ENCODE results near the gene ANK3.

ANK3 gene

DNA sequence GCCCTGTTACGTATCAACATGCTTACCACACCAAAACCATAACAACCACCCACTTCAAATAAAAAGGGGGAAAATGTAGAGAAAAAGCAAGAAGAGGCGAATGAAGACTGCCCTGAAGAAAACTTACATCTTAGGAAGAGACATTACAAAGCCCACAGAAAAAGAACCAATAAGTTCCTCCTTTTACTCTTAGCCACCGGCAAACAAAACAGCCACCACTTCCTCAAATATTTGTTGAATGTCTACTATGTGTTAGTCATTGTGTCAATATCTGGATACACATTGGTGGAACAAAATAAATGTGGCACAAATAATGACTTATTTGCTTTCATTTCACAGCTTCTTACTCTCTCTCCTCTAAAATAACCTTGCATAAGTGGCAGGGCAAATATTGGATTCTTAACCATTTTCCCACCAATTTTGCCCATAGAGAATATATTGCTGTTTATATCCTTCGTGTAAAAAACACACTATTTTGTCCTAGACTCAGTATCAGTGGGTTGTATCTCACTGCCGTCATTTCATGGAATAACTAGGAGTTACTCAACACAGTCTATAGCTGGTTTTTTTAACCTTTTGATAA, 106.8 kb downstream of the ANK3 start:
- Mint-ChIP-seq H3K4me1 (peaks cover 26% of the 10 kb centered on the region), H3K27me3 (no peaks in the 10 kb centered on the region), H3K27ac (peak overlapping the region; percentile 39), H3K9me3 (no peaks in the 10 kb centered on the region), H3K36me3 (no peaks in the 10 kb centered on the region), H3K4me3 (no peak overlapping the region)
- peak; percentile 94 for ATAC-seq

DNA sequence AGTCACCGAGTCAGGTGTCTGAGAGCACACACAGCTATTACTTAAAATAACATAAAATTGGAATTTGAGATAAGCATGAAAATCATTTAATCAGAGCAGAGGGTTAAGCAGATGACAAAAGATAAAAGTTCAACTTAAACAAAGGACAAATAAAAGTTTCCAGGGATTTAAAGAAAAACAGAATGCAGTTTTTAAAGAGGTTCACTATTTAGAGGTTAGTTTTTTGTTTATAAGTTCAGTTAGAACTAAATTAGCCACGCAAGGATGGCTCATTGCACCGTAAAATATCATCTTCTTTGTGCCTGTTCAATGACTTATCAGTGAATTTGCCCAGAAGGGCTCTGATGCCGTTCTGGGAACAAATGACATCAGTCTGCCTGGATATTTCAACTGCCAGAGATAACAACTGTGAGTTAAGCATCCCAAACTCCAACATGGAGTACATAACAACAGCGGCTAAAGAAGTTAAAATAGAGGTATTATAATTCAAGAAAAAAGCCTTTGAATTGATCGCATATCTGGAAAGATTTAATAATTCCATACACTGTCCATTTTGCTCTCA, 107.8 kb downstream of the ANK3 start:
- no peaks in the 10 kb centered on the region for H3K27me3 Mint-ChIP-seq
- H3K9me3 Mint-ChIP-seq = no peaks in the 10 kb centered on the region
- peaks cover 26% of the 10 kb centered on the region for H3K4me1 Mint-ChIP-seq
- peak overlapping the region; percentile 39 for H3K27ac Mint-ChIP-seq
- ATAC-seq = no peak
- H3K36me3 Mint-ChIP-seq = no peaks in the 10 kb centered on the region
- H3K4me3 Mint-ChIP-seq = no peak overlapping the region

DNA sequence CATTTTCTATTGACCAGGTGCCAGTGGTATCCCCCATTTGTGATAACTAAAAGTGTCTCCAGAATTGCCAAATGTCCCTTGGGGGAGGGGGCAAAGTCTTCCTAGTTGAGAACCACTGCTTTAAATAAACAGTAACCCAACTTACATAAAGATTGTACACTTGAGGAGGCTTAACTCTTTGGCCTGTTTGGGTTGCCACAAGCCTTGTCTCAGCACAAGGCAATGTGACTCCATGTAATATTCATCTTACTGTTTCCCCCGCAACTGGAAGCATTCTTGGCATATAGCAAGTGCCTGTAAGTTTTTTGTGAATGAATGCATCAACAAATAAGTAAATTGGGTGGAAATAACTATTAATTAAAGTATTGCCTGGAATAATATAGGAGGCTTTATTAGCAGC, 108.3 kb downstream of the ANK3 start:
- Mint-ChIP-seq H3K9me3 (no peaks in the 10 kb centered on the region), H3K4me3 (no peak overlapping the region)

DNA sequence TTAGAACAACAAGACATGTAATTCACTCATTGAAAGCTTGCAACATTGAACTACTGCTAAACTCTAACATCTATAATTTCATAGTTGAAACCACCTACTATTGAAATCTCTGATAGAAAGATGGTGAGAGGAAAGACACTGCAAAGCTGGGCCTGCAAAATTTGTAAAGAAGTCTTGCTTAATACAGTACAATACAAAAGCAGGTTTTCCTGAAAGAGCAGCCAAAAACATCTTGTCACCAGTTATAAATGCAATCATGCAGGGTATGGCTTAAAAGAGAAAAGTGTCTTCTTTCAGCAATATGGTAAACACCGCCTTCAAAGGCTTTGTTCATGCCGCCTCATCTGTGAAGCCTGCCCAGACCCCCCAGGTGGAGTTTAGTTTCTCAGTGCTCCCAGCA, 109.2 kb downstream of the ANK3 start:
- ATAC-seq = no peak
- H3K9me3 Mint-ChIP-seq = no peaks in the 10 kb centered on the region
- H3K36me3 Mint-ChIP-seq = no peaks in the 10 kb centered on the region
- H3K4me1 Mint-ChIP-seq = peaks cover 22% of the 10 kb centered on the region
- H3K27ac Mint-ChIP-seq = no peak overlapping the region
- no peaks in the 10 kb centered on the region for H3K27me3 Mint-ChIP-seq
- no peak overlapping the region for H3K4me3 Mint-ChIP-seq

More for the DNA sequence above, 108.3 kb downstream of the ANK3 start:
- no peak for ATAC-seq
- Mint-ChIP-seq H3K27ac (no peak overlapping the region), H3K36me3 (no peaks in the 10 kb centered on the region), H3K27me3 (no peaks in the 10 kb centered on the region), H3K4me1 (peaks cover 26% of the 10 kb centered on the region)

DNA sequence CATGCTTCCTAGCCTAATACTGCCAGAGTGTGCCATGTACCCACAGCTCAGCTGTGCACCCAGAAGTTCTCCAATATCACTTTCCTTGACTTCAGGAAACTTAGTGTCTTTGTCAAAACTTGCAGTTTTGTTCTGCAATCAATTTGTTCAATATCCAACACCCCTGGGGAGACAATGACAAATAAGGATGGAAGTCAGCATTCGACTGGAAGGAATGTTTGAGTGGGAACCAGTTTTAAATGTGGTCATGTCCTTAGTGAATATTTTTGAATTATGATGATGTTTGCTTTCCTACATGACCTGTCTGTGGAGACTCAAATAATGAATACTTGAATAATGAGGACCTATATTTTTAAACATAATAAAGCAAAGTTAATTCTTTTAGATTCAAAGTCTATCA, 112.0 kb downstream of the ANK3 start:
- no peak for ATAC-seq
- Mint-ChIP-seq H3K4me3 (no peak overlapping the region), H3K4me1 (peaks cover 5% of the 10 kb centered on the region), H3K27ac (no peak overlapping the region), H3K9me3 (peaks cover 11% of the 10 kb centered on the region), H3K36me3 (peaks cover 18% of the 10 kb centered on the region), H3K27me3 (no peaks in the 10 kb centered on the region)

DNA sequence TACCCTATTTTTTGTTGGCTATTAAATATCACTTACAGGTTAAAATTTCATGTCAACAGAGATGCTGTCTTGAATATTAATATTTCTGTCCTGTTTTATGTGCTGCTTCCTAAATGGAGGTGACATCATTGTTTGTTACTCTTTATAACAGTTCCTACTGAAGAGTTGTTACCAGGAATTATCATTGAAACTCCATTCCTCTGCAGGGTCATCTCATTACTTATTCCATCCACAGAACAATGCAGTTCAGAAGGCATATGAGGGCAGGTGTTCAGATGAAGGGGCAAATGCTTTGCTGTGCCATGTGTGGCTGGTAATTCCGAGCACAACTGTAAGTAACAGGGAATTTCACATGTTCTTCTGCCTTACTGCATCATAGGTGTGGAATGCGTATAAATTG, 113.4 kb downstream of the ANK3 start:
- H3K27me3 Mint-ChIP-seq = no peaks in the 10 kb centered on the region
- peaks cover 18% of the 10 kb centered on the region for H3K36me3 Mint-ChIP-seq
- no peak overlapping the region for H3K27ac Mint-ChIP-seq
- ATAC-seq = no peak
- H3K9me3 Mint-ChIP-seq = peaks cover 11% of the 10 kb centered on the region
- H3K4me3 Mint-ChIP-seq = no peak overlapping the region
- peaks cover 7% of the 10 kb centered on the region for H3K4me1 Mint-ChIP-seq

DNA sequence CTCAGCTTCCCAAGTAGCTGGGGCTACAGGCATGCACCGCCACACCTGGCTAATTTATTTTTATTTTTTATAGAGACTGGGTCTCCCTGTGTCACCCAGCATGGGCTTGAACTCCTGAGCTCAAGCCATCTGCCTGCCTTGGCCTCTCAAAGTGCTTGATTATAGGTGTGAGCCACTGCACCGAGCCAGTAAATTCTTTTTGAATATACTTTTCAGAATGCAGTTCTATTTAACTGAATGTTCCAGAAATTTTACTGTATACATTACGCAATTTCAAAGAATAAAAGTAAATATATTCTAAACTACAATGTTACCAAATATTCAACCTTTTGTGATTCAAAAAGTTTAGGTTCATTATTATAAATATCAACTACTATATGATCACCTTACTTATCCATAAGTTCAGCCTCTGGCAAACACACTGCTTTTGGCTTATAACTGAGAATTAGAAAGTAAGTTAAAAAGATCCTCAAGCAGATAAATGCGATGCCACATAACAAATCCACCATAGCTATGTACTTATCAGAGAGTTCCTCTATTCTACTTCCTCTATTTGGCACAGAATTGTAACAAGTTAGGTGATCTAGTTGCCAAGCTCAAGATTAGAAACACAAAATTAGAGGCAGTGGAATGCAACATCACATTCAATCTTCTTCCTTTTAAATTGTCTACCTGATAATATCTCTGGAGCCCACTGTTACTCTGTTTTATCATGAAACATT, 118.2 kb downstream of the ANK3 start:
- Mint-ChIP-seq H3K27ac (peak overlapping the region; percentile 13), H3K9me3 (peaks cover 11% of the 10 kb centered on the region), H3K4me3 (no peak overlapping the region), H3K36me3 (peaks cover 23% of the 10 kb centered on the region), H3K4me1 (peaks cover 10% of the 10 kb centered on the region), H3K27me3 (no peaks in the 10 kb centered on the region)
- peak; percentile 68 for ATAC-seq

DNA sequence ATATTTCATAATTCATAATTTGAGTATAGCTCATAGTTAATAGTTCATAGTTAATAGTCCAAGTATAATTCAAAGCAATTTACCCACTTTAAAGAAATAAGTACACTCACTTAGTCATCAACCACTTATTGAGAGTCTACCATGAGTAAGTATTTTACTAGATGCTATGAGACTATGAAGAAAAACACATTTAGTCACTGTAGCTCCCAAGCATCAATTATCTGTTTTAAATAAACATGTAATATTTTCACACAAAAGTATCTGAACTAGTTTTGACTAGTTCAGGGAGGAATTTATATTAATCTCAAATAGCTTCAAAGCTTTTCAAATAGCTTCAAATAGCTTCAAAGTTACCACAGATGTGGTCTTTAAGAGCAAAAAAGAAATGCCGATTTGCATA, 119.2 kb downstream of the ANK3 start:
- H3K36me3 Mint-ChIP-seq = peaks cover 24% of the 10 kb centered on the region
- no peaks in the 10 kb centered on the region for H3K27me3 Mint-ChIP-seq
- ATAC-seq = no peak
- peaks cover 11% of the 10 kb centered on the region for H3K4me1 Mint-ChIP-seq
- H3K27ac Mint-ChIP-seq = no peak overlapping the region
- H3K4me3 Mint-ChIP-seq = no peak overlapping the region
- peaks cover 11% of the 10 kb centered on the region for H3K9me3 Mint-ChIP-seq

DNA sequence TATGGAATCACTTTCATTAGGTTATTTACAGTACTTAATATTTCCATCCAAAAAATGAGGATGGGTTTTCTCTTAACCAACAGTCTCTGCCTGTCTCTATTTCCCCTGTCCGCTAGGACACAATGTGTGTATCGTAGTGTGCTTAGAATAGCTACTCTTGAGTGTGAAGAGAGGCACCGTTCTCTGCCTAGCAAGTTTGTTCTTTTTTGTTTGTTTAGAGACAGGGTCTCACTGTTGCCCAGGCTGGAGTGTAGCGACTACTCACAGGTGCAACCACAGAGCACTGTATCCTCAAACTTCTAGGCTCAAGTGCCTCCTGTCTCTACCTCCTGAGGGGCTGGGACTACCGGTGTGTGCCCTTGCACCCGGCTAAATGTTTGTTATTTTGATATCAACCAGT, 121.9 kb downstream of the ANK3 start:
- Mint-ChIP-seq H3K27ac (no peak overlapping the region), H3K27me3 (no peaks in the 10 kb centered on the region), H3K4me3 (no peak overlapping the region), H3K36me3 (peaks cover 14% of the 10 kb centered on the region), H3K9me3 (no peaks in the 10 kb centered on the region), H3K4me1 (peaks cover 11% of the 10 kb centered on the region)
- ATAC-seq = no peak

DNA sequence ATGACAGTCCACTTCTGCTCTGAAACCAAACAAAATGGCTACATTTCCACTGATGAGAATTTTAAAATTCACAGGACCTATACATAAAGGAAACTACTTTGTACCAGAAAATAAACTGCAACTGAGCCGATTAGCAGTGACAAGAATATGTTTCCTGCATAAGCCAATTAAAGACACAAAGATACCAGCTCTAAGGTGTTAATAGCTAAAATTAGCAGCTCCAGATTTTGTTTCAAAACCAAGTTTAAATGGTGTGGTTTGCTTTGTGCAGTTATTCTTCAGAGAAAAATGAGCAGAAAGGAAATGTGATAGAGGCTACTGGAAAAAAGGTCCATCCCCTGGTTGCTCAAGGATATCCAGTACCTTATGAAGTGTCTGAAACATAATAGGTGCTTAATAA, 123.2 kb downstream of the ANK3 start:
- H3K36me3 Mint-ChIP-seq = peaks cover 18% of the 10 kb centered on the region
- no peak overlapping the region for H3K27ac Mint-ChIP-seq
- no peak overlapping the region for H3K4me3 Mint-ChIP-seq
- peaks cover 4% of the 10 kb centered on the region for H3K4me1 Mint-ChIP-seq
- no peak for ATAC-seq
- H3K9me3 Mint-ChIP-seq = no peaks in the 10 kb centered on the region
- H3K27me3 Mint-ChIP-seq = no peaks in the 10 kb centered on the region

DNA sequence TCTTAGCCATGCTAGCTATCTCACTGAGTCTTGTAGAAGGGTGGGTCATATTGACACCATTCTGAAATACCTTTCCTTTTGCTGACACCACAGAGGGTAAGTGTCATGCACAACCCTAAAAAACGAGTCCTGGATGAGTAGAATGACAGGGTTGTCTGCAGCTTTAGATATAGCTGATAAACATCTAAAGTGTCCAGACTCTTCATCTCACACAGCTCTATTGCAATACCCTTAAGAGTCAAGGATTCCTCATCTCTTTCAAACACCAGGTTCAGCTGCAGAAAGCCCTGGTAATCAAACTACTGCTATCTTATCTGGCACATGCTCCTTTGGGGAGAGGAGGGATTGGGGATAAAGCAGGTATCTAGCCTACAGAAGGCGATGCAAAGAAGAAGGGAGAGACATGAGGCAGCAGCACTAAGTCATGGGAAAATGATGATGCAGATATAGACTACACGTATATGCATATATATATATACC, 127.0 kb downstream of the ANK3 start:
- H3K4me1 Mint-ChIP-seq = peaks cover 4% of the 10 kb centered on the region
- no peaks in the 10 kb centered on the region for H3K27me3 Mint-ChIP-seq
- H3K27ac Mint-ChIP-seq = no peak overlapping the region
- no peak for ATAC-seq
- H3K4me3 Mint-ChIP-seq = no peak overlapping the region
- no peaks in the 10 kb centered on the region for H3K9me3 Mint-ChIP-seq
- H3K36me3 Mint-ChIP-seq = peaks cover 32% of the 10 kb centered on the region

DNA sequence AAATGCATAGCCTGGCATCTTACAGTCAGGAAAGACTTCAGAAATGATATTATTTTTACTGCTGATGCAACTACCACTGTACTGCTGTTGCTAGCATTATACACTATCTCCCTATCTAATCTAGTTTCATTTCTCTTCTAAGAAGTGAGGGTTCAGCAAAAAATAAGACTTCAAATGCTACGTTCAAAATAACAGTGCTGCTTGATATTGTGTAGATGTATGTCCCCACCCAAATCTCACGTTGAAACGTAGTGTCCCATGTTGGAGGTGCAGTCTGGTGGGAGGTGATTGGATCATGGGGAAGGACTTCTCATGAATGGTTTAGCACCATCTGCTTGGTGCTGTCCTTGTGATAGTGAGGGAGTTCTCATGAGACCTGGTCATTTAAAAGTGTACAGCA, 129.4 kb downstream of the ANK3 start:
- Mint-ChIP-seq H3K4me3 (no peak overlapping the region), H3K27ac (no peak overlapping the region), H3K4me1 (peaks cover under 1% of the 10 kb centered on the region), H3K9me3 (no peaks in the 10 kb centered on the region), H3K27me3 (no peaks in the 10 kb centered on the region), H3K36me3 (peaks cover 27% of the 10 kb centered on the region)
- ATAC-seq = no peak

DNA sequence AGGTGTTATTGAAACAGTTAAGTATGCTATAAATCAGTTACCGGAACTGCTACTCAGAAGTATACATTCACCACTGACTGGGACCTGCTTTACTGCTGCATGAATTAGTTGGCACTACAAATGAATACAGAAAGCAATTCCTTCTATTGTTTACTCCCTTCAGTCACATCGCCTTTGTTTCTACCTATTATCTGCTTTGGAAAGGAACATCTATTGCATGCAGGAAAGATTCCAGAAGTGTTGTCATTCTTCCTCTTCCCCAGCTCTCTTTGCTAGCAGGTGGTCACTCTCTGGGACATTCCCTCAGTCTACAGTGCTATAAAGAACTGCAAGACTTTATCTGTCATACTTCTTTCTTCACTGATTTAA, 131.3 kb downstream of the ANK3 start:
- H3K36me3 Mint-ChIP-seq = peaks cover 29% of the 10 kb centered on the region
- H3K27me3 Mint-ChIP-seq = no peaks in the 10 kb centered on the region
- no peak overlapping the region for H3K27ac Mint-ChIP-seq
- peaks cover 12% of the 10 kb centered on the region for H3K4me1 Mint-ChIP-seq
- ATAC-seq = no peak
- no peak overlapping the region for H3K4me3 Mint-ChIP-seq
- no peaks in the 10 kb centered on the region for H3K9me3 Mint-ChIP-seq

DNA sequence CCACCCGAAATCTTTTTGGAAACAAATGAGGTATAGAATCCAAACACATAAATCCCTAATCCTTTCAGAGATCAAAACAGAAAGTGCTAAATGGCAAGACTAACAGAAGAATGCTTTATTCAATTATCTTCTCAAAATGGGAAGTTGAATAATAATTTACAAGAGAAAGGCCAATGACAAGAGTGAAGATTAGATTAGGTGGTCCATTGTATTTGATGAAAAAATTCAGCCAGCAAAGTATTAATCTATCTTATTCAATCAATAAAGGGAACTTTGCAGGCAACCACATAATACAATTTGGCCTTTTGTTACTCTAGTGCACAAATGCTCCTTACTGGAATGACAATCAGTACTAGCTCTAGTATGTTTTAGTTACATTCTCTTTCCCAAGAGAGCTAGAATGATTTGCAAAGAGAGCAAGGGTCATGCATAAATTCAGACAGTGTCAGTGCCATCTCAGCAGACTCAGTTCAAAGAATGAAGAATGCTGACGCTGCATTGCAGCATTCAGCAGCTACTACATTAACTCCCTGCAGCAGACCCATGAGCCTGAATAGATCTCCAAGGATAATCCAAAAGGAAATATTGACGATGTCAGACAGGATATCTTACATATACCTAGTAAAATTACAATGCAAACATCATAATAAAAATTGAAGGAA, 131.8 kb downstream of the ANK3 start:
- H3K4me3 Mint-ChIP-seq = no peak overlapping the region

DNA sequence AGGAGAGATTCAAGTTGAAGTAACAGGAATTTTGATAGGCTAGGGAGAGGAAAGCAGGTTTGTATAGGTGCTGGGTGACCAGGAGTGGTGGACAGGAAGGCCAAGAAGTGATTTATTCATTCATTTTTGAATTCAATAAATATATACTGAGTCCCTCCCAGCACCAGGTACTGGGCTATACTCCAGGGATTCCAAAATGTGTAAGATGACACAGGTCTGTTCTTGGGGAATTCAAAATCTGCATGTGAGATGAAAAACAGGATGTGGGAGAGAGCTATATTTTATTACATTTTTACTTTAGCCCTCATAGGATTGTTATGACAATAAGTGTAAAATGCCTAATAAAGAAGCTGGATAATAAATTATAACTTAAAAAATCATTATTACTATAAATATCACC, 134.9 kb downstream of the ANK3 start:
- H3K4me1 Mint-ChIP-seq = peaks cover 12% of the 10 kb centered on the region
- H3K27me3 Mint-ChIP-seq = no peaks in the 10 kb centered on the region
- no peak overlapping the region for H3K4me3 Mint-ChIP-seq
- ATAC-seq = no peak
- peaks cover 6% of the 10 kb centered on the region for H3K36me3 Mint-ChIP-seq
- no peak overlapping the region for H3K27ac Mint-ChIP-seq
- H3K9me3 Mint-ChIP-seq = no peaks in the 10 kb centered on the region

More for the DNA sequence above, 131.8 kb downstream of the ANK3 start:
- peaks cover 24% of the 10 kb centered on the region for H3K36me3 Mint-ChIP-seq
- no peaks in the 10 kb centered on the region for H3K27me3 Mint-ChIP-seq
- H3K27ac Mint-ChIP-seq = no peak overlapping the region
- peaks cover 12% of the 10 kb centered on the region for H3K4me1 Mint-ChIP-seq
- no peak for ATAC-seq
- H3K9me3 Mint-ChIP-seq = no peaks in the 10 kb centered on the region

All from stimulated activated memory B cell treated with anti-CD40 and anti-IgM and Interleukin-4, amounts not matched to agents 10 μg/mL and 1 μg/mL and 100 μg/mL, for 72 hours (primary cell).